Measurements from ENCODE around the gene WDR45.

WDR45 gene

DNA sequence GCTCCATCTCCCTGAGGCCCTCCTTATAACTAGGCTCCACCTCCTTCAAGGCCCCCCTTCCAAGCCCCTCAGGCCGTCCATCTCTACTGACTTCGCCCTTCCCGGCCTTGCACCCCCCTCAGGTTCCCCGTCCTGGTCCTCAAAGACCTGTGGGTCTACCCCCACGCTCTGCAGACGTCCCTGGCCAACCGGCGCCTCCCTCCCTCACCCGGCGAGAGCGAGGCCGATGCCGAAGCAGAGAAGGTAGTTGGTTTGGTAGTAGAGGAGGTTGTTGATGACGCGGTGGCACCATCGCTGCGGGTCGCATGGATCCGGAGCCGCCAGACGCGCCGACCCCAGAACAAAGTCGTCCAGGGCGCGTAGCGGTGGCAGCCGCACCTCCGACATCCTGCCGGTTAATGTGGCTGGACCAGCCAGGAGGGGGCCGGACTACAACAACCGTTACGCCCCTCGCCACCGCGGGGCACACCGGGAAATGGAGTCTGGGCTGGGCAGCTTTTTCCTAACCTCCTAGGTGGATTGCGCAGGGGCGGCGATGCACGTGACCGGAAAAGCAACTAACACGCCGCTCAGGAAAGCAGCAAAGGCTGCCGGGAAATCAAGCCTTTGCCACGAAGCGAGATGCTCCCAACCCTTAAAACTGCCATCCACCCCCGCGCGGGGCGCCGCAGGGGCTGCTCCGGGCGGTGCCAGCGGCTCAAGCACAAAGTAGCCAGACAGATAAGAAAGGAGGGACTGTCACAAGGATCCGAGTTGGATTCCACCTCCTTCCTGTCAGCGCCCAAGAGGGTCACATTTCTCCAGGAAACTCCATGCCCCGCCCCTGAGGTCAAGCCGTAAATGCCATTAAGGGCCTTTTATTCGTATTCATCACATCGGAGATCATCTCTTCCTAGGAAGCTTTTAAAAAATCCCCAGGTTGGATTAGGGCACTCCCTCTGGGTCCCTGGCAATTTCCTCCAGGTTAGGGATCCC, 5.8 kb downstream of the WDR45 start, which contains the start of gene PRAF2:
Gene PRAF2, minus strand, starts transcription at position 402 of the 975 bp plus-strand sequence. Its CDS starts 15 bp downstream, at position 387.
- peak; percentile 89 for DNase-seq

GRCh38 chrX:49072712-49073095, 7.0 kb downstream of the WDR45 start:
- DNase-seq = no peak

DNA sequence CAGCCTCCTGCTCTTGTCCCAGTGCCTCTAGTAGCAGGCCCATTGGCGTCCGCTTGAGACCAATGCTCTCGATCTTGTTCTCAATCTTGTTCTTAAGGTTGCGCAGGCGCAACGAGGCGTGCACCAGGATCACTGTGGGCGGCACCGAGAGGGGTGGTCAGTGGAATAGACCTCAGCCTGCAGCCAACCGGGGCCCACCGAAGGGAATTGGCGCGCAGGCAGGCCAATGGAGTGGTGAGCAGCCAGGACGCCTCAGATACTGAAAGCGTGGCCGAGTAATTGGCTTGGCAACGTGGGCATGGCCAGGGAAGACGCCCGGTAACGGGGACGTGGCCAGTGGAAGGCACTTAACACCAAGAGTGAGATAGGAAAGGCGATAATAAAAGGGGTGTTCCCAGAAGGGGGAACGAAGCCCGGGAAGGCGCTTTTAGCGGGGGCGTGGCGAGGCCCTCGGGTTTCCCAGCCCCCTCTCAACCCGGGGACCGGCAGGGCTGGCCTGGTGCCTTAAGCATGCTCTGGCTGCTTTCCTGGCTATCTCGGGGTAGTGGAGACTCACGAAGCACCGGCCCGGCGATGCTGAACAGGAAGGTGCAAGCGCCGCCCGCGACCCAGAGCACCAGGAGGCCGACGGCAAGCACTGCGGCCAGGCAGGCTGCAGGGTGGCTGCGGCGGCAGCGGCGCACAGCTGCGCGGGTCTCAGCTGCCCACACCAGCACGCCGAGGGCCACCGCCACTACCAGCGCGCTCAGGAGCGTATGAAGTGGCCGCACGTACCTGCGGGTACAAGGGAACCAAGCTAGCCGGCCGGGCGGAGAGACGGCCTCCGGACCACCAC, 7.6 kb downstream of the WDR45 start:
- no peak for DNase-seq

DNA sequence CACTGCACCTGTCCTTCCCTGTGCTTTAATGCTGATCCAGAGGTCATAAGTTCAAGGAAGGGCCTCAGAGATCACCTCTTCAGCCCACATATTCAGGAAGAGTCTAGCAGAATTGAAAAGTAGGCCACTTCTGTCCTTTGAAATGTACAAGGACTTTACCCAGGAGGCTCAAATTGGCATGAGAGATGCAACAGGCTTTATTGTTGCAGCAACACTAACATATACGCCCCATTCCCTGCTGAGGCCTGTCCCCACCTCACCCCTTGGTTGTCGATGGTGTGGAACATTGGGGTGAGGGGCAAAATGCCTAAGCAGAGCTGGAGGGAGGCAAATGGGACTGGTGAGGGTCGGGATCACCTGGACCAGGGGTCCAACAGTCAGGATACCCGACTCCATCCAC, 8.7 kb downstream of the WDR45 start:
- no peak for DNase-seq

GRCh38 chrX:49069038-49069437, 10.6 kb downstream of the WDR45 start:
- DNase-seq = no peak

- DNase-seq = no peak
These were observed 12.2 kb downstream of the WDR45 start for GRCh38 chrX:49067285-49068120.

DNA sequence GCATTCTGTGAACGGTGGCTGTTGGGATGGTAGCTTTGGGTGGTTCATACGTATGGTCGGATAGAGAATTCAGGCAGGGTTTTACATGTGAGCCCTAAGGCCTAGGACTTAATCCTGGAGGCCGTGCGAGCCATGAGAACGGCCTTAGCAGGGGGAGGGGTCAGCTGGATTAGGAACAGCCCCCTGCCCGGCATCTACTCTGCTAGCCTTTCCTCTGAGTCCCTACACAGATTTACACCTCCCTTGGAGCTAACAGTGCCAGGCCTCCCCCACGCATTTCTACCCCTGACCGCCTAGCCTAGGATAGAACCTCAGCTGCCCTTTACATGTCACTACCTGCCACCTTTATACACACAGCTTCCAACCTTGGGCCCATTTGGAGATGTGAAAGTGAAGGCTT, 13.0 kb downstream of the WDR45 start:
- DNase-seq = no peak

DNA sequence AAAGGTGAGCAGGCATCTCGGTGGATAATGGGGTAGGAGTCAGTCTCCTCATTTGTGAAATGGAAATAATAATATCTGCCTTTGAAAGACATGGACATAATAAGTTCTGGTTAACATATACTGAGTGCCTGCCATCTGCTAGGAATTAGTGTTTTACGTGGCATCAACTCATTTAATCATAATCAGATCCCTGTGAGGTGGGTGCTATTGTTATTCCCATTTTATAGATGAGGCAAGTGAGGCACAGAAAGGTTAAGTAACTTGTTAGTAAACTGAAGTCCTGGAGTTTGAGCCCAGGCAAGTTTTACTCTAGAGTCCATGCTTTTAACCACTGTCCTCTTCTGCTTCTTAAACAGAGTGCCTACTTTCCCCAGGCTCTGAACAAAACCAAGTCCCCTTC, 13.4 kb downstream of the WDR45 start:
- DNase-seq = no peak

- no peak for DNase-seq
These were observed 15.0 kb downstream of the WDR45 start for GRCh38 chrX:49064735-49065134.

DNA sequence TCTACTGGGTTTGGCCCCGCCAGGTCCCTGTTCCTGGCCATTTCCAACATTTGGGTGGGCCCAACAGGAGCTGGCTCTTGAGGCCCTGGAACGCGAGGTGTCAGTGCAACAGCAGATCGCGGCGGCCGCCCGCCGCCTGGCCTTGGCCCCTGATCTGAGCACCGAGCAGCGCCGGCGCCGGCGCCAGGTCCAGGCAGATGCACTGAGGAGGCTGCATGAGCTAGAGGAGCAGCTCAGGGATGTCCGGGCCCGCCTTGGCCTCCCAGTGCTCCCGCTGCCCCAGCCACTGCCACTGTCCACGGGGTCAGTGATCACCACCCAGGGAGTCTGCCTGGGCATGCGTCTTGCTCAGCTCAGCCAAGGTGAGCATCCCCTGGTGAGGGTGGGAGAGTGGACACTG, 15.4 kb downstream of the WDR45 start:
- no peak for DNase-seq

DNA sequence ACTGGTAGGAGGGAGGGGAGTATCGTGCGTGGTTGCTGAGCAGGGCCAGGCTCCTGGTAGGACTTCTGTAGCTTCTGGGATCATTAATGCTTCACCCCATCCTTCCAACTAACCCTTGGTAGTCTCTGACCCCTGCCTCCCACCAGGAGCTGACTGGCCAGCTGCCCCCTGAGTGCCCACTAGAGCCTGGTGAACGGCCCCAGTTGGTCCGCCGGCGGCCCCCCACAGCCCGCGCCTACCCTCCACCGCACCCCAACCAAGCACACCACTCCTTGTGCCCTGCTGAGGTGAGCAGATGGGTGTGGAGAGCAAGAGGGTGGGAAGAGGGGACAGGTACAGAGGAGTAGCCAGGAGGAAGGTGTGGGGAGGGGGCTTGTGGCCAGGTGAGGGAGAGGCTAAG, 16.0 kb downstream of the WDR45 start:
- DNase-seq = no peak

DNA sequence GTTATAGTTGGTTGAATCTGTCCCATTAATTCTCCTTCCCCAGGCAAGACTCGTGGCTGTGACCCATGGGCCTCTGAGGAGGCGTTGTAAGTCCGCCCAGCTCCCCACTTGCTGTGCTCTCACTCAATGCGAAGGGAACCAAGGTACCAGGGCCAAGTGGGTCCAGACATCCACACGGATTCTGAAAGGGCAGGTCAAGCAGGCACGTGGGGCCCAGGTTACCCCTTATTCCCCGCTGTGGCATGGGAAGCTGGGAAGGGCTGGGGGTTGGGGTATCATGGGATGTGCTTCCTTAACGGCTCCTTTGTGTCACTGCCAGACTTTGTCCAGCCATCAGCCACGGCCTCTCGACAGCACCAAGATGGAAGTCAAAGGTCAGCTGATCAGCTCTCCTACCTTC, 17.8 kb downstream of the WDR45 start:
- no peak for DNase-seq

GRCh38 chrX:49061490-49061889, 18.2 kb downstream of the WDR45 start:
- no peak for DNase-seq

DNA sequence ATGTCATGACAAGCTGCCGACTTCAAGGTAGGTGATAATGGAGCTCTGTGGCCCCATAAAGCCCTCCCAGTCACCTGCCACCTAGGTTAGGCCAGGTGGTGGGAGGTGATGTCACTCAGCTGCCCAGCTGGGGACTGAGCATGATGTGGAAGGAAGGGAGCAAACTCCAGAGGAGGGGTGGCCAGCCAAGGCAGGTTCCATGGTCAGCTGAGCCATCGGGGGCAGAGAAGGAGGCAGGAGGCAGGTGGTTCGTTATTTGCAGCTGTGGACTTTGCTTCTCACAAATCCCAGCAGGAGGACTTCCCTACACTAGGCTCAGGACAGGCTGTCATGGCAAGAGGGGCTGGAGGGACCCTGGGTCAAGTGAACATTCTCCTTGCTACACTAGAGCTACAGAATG, 18.8 kb downstream of the WDR45 start:
- DNase-seq = no peak

DNA sequence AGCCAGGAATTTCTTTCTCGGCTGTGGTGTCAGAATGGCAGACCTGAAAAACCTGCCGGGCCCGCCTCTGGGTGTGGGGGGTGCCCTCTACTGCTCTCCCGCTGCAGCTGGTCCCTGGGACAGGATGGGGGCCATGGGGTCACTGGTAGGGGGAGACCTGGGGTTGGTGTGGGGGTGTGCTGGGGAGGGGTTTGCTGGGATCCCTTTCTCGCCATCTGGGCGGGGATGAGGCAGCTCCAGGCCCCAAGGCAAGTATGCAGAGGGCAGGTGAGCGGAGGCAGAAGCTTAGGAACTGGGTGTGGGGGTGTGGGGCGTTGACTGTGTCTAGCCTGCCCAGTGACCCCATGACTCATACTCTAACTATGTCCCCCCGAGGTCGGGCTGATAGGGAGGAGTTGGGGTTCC, 20.0 kb downstream of the WDR45 start:
- DNase-seq = no peak

- DNase-seq = no peak
These were observed 20.5 kb downstream of the WDR45 start for GRCh38 chrX:49059201-49059600.

- DNase-seq = no peak
These were observed 20.9 kb downstream of the WDR45 start, which contains the start of gene CCDC120 for GRCh38 chrX:49058794-49059193. Gene CCDC120 (plus strand): TSS chrX:49058999. CDS start chrX:49062042, 3,043 bp downstream.

DNA sequence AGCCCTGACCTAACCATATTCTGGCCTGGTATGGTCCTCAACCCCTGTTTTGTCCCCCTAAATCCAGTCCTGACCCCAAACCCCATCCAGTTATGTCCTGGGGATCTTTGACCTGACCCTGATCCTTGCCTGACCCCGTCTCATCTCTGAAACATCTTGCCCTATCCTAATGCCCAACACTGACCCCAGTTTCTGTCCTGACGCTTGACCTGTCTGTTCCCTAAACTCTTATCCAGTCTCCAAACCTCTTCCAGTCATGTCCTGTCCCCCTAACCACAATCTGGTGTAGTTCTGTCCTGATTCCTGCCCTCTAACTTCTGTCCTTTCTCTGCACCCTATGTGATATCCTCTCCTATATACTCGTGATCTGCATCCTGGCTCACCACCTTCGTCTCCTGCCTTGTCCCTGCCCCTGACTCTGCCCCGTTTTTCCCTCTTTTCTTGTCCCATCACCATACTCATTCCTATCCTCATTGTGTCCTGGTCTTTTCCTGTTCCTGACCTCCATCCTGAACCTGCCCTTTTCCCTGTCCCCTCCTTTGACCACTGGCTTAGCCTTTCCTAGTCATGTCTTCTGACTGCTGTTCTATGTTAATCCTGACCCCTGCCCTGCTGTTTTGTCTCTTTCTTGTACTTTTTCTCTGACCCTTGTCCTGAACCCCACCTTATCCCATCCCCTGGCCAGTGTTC, 25.5 kb downstream of the WDR45 start:
- no peak for DNase-seq

DNA sequence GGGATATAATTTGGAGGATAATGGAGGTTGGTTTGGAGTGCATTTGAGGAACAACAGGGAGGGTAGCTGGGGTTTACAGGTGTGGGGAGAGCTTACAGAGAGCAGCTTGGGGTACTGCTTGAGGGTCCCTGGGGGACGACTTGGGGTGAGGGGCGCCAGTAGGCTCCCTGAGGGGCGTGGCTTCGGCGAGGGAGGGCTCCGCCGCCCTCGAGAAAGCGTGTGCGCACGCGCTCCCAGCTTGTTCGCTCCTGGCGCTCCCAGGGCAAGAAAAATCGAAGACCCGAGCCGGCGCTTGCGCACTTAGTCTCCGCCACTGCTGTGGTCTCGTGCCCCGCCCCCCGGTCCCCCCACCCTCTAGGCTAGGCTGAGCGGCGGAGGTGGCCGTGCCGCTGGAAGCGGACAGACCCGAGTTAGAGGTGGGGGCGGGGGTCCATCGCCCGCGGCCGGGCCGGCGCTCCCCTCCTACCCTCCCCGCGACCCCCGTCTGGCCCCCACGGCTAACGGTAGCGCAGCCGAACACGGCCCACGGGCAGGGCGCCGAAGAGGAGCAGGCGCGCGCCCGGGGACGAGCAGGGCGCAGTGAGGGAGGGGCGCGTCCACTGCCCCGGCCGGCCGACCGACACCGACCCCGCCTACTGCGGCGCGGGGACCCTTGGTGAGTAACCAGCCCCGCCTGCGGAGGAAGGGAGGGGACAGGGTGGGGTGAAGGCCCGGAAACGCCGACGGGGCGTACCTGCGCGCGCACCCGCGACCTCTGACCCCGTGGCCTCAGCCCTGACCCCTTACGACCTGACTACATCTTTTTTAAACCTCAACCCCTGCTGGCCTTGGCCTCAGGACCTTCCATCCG, 26.2 kb downstream of the WDR45 start:
- peak; percentile 66 for DNase-seq

GRCh38 chrX:49043987-49044281, 35.8 kb downstream of the WDR45 start:
- no peak for DNase-seq

Measured in activated naive CD4-positive, alpha-beta T cell treated with Interleukin-2 at 50 U/mL for 16 hours (primary cell).